Measurements from ENCODE around the gene CCND2. TPM values are rescaled to one million over a fixed set of nuclear protein-coding genes. Genes with fewer than 3 reads are reported as not detected.

The CCND2 gene
- polyA plus RNA-seq, 6 donors from 2014 or later, result 5.6 to 16.7 (median 8.3) TPM

DNA sequence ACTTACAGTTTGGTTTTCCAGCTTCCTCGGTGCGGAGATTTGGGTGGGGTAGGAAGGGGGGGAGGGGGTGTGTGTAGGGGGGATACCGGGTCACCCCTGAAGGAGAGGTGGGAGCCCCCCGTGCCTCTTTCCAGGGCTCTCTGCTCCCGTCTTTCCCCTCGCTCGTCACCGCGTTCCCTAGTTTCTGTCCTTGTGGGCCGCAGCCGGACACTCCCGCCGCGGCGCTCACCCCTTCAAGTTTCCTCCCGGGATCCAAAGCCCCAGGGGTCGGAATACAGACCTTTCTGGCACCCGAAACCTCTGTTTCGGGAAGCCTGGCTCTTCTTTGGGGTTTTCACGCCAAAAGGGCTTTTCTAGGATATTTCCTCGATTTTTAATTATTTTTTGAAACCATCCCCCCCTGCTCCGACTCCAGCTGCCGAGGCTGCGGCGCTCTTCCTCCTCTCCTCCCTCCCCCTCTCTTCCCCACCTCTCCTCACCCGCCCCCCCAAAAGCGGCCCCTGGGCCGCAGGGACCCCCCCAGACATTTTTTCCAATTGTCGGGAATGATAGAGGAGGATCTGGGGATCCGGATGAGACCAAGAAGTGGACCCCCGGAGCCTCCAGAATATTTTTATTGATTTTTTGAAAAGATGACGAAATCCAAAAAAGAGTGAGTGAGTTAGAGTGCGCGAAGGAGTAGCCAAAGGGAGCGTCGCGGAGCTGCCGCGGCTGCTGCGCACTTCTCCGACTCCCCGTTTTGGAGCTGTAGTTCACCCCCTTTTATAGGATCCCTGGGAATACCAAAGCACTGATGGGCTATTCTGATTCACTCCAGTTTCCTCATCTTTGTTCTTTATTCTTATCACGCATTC lies 1.7 kb downstream of the CCND2 start:
- Mint-ChIP-seq H3K4me3 (peak overlapping the region; percentile 92 to 98 (median 96)), H3K27me3 (no peaks in the 10 kb centered on the region), H3K36me3 (peaks cover 0 to under 1% of the 10 kb centered on the region in 2 donors), H3K27ac (peak overlapping the region; percentile 58 to 100 (median 86)), H3K9me3 (no peaks in the 10 kb centered on the region), H3K4me1 (peaks cover 35 to 47% (median 40%) of the 10 kb centered on the region in 3 donors)
- ATAC-seq (ENCODE audit: low read depth in 2 of 2) (no peak), DNase-seq (no peak)

DNA sequence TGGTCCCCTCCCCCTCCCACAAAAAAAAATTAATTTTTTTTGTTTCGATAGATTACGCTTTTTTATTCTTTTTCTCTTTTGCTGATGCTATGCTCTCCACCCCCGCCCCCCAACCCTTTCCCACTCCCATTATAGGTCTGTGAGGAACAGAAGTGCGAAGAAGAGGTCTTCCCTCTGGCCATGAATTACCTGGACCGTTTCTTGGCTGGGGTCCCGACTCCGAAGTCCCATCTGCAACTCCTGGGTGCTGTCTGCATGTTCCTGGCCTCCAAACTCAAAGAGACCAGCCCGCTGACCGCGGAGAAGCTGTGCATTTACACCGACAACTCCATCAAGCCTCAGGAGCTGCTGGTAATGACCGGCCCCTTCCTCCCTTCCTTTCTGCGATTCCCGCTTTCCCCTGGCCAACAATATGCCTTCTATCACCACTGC lies 2.3 kb downstream of the CCND2 start:
- DNase-seq (no peak), ATAC-seq (ENCODE audit: low read depth in 2 of 2) (no peak)
- peaks cover 35 to 47% (median 36%) of the 10 kb centered on the region in 3 donors for H3K4me1 Mint-ChIP-seq
- no peaks in the 10 kb centered on the region for H3K27me3 Mint-ChIP-seq
- peak overlapping the region in 5 of 6 donors; percentile 53 to 100 (median 83) for H3K27ac Mint-ChIP-seq
- peaks cover 0 to 7% of the 10 kb centered on the region in 2 donors for H3K36me3 Mint-ChIP-seq
- H3K9me3 Mint-ChIP-seq, result no peaks in the 10 kb centered on the region
- H3K4me3 Mint-ChIP-seq, result peak overlapping the region; percentile 92 to 98 (median 96)

DNA sequence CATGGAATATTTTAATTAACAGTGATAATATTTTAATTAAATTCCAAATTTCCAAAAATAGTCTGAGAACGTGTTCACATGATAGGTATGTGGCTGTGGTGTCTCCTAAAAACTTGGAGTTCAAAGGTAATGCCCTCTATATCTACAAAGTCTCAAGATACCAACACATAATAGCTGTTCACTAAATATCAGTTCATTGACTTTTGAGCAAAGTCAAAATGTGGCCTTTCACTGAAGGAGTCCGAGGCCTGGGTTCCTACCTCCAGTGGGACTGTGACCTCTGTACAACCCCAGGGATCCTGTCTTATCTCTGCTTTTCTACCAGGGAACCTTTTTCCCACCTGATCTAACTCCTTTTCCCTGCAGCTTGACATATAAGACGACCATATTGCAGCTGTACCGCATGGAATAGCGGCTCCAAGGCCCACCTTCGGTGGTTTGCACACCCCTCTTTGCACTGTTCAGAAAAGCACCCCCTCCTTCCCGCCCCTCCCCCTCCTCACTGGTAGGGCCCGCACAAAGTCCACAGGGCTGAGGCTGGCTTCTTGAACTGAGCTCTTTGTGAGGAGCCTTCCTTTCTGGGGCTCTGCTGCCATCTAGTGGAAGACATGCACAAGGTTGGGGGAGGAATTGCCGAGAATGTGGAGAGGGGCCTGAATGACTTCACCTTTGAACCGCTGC lies 3.1 kb downstream of the CCND2 start:
- Mint-ChIP-seq H3K36me3 (peaks cover 0 to 9% of the 10 kb centered on the region in 2 donors), H3K4me3 (peak overlapping the region; percentile 1 to 97 (median 94)), H3K27ac (peak overlapping the region in 5 of 6 donors; percentile 27 to 86 (median 68)), H3K27me3 (no peaks in the 10 kb centered on the region), H3K9me3 (no peaks in the 10 kb centered on the region), H3K4me1 (peaks cover 35 to 49% (median 35%) of the 10 kb centered on the region in 3 donors)
- peak; percentile 79 for DNase-seq
- ATAC-seq (ENCODE audit: low read depth in 2 of 2), result peak; percentile 47 to 51

DNA sequence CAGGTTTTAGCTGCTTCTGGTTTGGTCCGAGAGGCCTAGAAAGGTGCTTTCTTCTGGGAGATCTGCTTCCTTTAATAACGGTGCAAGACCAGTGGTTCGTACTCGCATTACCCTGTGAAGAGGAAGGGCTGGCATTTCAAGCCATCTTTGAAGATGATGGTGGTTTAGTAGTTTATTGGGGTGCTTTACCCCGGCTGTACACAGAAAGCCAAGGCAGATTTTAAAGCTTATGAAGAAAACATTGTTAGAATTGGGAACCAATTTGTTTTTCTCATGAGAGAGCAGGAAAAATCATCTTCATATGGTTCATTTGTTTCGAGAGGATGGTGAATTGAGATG lies 3.6 kb downstream of the CCND2 start:
- Mint-ChIP-seq H3K4me1 (peaks cover 33 to 48% (median 35%) of the 10 kb centered on the region in 3 donors), H3K4me3 (peak overlapping the region in 3 of 8 donors; percentile 1 to 94 (median 92)), H3K36me3 (peaks cover 0 to 9% of the 10 kb centered on the region in 2 donors), H3K27me3 (no peaks in the 10 kb centered on the region), H3K9me3 (no peaks in the 10 kb centered on the region), H3K27ac (peak overlapping the region in 5 of 6 donors; percentile 27 to 86 (median 68))
- no peak for DNase-seq
- no peak for ATAC-seq (ENCODE audit: low read depth in 2 of 2)

DNA sequence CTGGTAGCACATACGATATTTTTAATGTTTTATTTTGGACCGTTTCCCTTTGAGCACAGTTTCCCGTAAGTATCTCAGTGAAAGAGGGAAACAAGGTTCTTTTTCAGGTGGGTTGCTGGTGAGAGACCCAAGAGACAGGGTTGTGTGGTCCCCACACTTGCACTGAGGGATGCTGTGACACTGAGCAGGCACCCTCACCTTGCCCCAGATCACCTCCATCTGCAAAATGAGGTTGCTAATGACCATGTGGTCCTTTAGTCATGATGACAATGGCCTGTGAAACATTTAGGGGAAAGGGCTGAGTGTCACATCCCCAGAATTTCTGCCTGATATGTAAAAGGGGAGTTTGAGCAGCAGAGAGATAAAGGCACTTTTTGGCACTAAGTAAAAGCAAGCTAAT lies 4.3 kb downstream of the CCND2 start:
- no peak for DNase-seq
- peaks cover 0 to 9% of the 10 kb centered on the region in 2 donors for H3K36me3 Mint-ChIP-seq
- H3K4me1 Mint-ChIP-seq, result peaks cover 27 to 47% (median 30%) of the 10 kb centered on the region in 3 donors
- H3K27ac Mint-ChIP-seq, result no peak overlapping the region
- H3K9me3 Mint-ChIP-seq, result no peaks in the 10 kb centered on the region
- peak overlapping the region in 1 of 8 donors; percentile 54 for H3K4me3 Mint-ChIP-seq
- H3K27me3 Mint-ChIP-seq, result no peaks in the 10 kb centered on the region
- ATAC-seq (ENCODE audit: low read depth in 2 of 2), result no peak

DNA sequence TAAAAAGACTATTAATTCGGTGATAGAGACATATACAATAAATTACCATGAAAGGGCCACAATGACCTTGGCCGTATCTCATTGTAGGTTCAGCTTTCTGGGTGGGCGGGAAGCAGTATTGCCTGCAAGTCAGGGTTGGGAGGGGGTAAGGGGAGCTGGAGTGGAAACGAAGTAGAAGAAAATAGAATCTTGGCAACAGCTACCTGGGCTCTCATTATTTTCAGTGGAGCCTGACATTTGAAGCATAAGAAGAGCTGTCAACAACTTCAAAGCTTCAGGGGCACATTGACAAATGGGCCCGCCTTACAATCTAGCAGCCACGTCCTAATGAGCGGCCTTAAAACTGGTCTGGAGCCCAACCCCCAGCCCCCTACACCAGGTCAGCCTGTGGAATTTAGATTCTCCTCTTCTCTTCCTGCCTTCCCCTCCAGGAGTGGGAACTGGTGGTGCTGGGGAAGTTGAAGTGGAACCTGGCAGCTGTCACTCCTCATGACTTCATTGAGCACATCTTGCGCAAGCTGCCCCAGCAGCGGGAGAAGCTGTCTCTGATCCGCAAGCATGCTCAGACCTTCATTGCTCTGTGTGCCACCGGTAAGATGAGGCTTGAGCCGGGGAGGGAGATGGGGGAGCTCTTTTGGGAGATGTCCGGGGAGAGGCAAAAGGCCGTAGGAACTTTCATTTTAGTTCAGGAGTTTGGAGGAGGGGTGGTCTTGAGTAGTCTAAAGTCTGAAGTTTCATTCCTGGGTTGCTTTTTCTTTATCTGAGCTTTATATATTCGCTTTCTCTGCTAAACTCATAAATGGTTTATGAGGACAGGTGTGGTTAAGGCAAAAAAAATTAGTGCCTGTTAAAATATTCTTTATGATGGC lies 5.0 kb downstream of the CCND2 start:
- Mint-ChIP-seq H3K9me3 (no peaks in the 10 kb centered on the region), H3K27me3 (no peaks in the 10 kb centered on the region), H3K4me1 (peaks cover 21 to 41% (median 23%) of the 10 kb centered on the region in 3 donors), H3K27ac (peak overlapping the region in 1 of 6 donors; percentile 19), H3K36me3 (peaks cover 0 to 9% of the 10 kb centered on the region in 2 donors), H3K4me3 (peak overlapping the region in 1 of 8 donors; percentile 54)
- ATAC-seq (ENCODE audit: low read depth in 2 of 2) (no peak), DNase-seq (no peak)

DNA sequence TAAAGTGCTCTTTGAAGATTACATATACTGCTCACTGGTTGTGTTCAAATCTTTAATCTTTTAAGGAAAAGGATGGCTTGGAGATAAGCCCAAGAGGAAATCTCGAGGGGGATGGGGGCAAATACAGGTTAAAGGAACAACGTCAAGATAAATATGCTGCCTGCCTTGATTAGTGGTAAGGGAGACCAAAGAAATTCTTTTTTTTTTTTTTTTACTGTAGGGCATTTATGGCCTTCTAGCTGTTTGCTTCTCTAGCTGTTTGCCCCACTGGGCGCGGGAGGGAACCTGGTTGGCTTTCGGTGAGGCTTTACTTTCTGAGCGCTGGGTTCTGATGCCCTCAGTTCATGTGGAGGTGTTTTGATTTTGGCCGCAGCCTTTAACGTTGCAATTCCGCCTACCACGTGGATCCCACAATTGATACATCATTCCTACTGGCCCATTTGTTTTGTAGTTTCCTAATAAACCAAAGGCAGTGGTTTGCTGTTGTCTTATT lies 5.7 kb downstream of the CCND2 start:
- ATAC-seq (ENCODE audit: low read depth in 2 of 2), result no peak
- Mint-ChIP-seq H3K36me3 (peaks cover 0 to 9% of the 10 kb centered on the region in 2 donors), H3K4me3 (no peak overlapping the region), H3K27me3 (no peaks in the 10 kb centered on the region), H3K4me1 (peaks cover 21 to 39% (median 23%) of the 10 kb centered on the region in 3 donors), H3K9me3 (no peaks in the 10 kb centered on the region), H3K27ac (peak overlapping the region in 3 of 6 donors; percentile 15 to 65 (median 19))
- no peak for DNase-seq

DNA sequence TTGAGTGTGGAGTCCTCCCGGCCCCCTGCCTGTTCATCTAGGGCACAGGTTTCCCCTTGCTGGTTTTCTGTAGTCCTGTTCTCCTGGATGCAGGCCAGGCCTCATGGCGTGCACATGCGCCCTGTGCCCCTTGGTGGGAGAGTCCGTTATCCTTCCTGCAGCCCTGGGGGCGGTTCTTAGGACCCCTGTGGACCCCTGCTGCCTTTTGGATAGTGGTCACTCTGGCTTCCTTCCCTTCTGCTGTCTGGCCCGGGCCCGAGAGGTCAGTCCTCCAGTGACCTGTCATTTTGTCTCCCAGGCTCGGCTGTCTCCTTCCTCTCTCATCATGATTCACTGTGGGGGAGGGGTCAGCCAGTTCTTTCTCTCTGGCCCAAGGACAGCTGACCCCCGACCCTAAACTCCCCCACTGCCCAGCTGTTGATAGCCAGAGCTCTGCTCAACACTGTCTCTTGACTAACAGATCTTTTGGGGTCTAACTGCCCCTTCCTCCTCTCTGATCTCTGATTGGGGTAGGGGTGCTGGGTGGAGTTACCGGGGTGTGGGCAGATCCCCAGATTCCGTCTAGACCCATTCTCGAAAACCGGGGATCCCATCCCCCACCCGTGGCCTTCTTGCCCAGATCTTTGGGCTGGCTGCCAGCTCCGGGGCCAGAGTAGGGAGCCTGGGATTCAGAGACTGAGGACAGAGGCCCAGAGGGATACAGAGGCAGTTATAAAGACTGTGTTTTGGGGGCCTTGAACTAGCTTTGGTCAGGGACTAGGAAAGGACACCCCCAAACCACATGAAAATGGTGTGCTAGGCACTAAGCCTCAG lies 7.0 kb downstream of the CCND2 start:
- peak overlapping the region in 1 of 6 donors; percentile 84 for H3K27ac Mint-ChIP-seq
- no peaks in the 10 kb centered on the region for H3K27me3 Mint-ChIP-seq
- H3K36me3 Mint-ChIP-seq, result peaks cover 4 to 9% of the 10 kb centered on the region in 2 donors
- ATAC-seq (ENCODE audit: low read depth in 2 of 2) (no peak), DNase-seq (no peak)
- H3K4me1 Mint-ChIP-seq, result peaks cover 15 to 37% (median 26%) of the 10 kb centered on the region in 3 donors
- peak overlapping the region in 1 of 8 donors; percentile 30 for H3K4me3 Mint-ChIP-seq
- no peaks in the 10 kb centered on the region for H3K9me3 Mint-ChIP-seq

DNA sequence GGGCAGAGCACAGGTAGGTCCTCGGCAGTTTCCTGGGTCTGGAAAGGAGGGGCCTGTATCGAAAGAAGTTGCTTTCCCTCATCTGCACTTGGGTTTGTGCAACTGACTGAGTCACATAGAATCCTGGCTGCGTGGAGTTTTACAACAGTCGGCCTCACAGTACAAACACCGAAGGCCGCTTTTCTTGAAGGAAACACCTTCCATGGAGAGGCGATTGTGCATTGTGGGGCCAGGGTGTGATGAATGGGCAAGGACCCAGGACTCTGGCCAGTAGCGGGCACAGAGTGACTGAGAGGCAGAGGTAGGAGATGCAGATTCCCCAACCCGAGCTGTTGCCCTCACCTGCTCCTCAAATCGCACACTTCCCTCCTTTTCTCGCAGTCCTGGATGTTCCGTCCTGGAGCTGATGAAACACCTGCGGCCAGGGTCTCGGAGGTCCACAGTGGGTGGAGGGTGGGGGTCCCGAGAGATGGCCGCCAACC lies 7.7 kb downstream of the CCND2 start:
- H3K9me3 Mint-ChIP-seq, result no peaks in the 10 kb centered on the region
- H3K27ac Mint-ChIP-seq, result peak overlapping the region in 1 of 6 donors; percentile 57
- H3K4me1 Mint-ChIP-seq, result peaks cover 13 to 37% (median 25%) of the 10 kb centered on the region in 3 donors
- DNase-seq (no peak), ATAC-seq (ENCODE audit: low read depth in 2 of 2) (no peak)
- H3K27me3 Mint-ChIP-seq, result no peaks in the 10 kb centered on the region
- H3K4me3 Mint-ChIP-seq, result no peak overlapping the region
- H3K36me3 Mint-ChIP-seq, result peaks cover 9 to 10% of the 10 kb centered on the region in 2 donors

DNA sequence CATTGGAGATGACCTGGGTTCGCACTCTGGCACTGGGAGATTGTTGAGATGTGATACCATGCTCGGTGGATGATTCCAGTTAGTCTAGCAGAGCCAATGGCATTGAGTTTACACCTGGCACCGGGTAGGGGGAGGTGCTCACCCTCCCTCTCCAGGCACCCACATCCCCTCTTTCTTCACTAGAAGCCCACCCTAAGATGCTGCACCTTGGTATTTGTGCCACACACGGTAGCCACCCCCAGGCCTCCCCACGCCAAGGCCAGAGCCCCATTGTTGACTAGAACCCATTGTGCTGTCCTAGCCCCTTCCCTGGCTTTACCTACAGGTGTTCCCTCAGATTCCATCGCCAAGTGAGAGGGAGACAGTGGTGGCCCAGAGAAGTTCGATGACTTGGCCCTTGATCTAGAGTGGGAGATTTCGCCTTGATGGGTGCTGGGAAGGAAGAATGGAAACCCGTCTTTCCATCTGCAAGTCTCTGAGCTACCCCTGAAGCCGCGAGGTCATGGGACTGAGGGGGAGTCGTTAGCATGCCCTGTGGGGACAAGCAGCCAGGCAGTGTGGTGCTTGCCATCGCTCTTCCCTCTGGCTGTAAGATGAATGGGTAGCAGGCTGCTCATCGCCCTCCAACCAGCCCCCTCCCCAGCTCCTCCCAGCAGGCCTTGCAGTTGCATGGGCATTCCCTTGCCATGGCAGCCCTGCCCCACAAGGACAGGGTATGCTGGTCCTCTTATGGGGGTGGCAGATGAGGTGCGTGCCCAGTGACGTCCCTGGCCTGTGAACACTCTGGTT lies 8.7 kb downstream of the CCND2 start:
- H3K36me3 Mint-ChIP-seq, result peaks cover 9 to 10% of the 10 kb centered on the region in 2 donors
- peaks cover 13 to 37% (median 26%) of the 10 kb centered on the region in 3 donors for H3K4me1 Mint-ChIP-seq
- peak overlapping the region in 2 of 6 donors; percentile 20 to 43 for H3K27ac Mint-ChIP-seq

DNA sequence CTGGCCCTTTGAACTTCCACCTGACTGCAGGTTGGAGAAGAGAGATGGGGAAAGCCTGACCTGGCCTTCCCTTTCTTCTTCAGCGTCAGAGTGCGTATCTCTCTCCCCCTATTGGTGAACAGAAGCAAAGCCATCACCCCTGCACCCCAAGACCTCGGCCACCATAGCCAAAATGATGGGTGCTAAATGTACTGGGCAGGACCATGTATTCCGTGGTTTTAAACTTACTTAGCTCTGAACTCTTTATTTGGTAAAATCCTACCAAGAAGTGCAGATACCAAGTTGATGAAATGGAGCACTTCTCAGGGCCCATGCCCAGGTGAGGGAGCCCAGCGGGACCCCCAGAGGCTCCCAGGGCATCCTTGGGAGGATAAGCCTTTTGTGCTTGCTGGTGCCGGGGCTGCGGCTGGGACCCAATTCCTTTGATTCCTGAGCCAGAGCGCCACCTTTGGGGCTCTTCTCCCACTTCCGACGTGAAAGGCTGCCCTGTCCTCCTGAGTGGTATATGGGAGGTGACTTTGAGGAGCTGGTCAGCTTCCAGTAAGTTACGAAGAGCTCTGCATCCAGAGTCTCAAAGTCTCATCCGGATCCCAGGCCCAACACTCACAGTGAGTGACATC lies 9.4 kb downstream of the CCND2 start:
- Mint-ChIP-seq H3K9me3 (no peaks in the 10 kb centered on the region), H3K27me3 (no peaks in the 10 kb centered on the region), H3K36me3 (peaks cover 9 to 10% of the 10 kb centered on the region in 2 donors), H3K4me3 (no peak overlapping the region), H3K4me1 (peaks cover 15 to 44% (median 33%) of the 10 kb centered on the region in 3 donors), H3K27ac (no peak overlapping the region)
- no peak for DNase-seq
- no peak for ATAC-seq (ENCODE audit: low read depth in 2 of 2)

More for the DNA sequence above, 8.7 kb downstream of the CCND2 start:
- H3K4me3 Mint-ChIP-seq, result no peak overlapping the region
- DNase-seq (no peak), ATAC-seq (ENCODE audit: low read depth in 2 of 2) (no peak)
- no peaks in the 10 kb centered on the region for H3K27me3 Mint-ChIP-seq
- H3K9me3 Mint-ChIP-seq, result no peaks in the 10 kb centered on the region

Measured in naive B cell (primary cell).